Erythroblast (primary cell): Measurements from ENCODE around the gene GPR87.

ENCODE experiments used
- GATA1 ChIP-seq: IDR thresholded peaks from 2 replicates; pipeline ENCODE4 v1.6.1; 2011; ENCODE audit warnings: low read depth, mild to moderate bottlenecking, control low read depth, low read length, moderate library complexity
- POLR2A ChIP-seq: IDR thresholded peaks from 2 replicates; pipeline ENCODE4 v1.6.1; 2011; ENCODE audit warnings: mild to moderate bottlenecking, low read length

GRCh38 chr3:151264605-151265004 lies 52.0 kb downstream of the GPR87 start:
- TF ChIP-seq POLR2A (no peak), GATA1 (no peak)
